Thoracic aorta (tissue), 2 donors: ENCODE data around the gene VSTM2L. TPM values are rescaled to one million over a fixed set of nuclear protein-coding genes. Genes with fewer than 3 reads are reported as not detected.

Experiments used
- ATAC-seq: fragments of 150-250 bp; one replicate; pipeline ENCODE4 v1.8.0; 2017; ENCODE audit warnings: low read depth; ENCODE audit not compliant: insufficient number of reproducible peaks, low FRiP score
- DNase-seq: peaks from one replicate; pipeline ENCODE4 v3.0.0-alpha.2; 2020; ENCODE audit warnings: low spot score
- H3K27ac ChIP-seq, 2 donors: fragments of 200-600 bp; sonication (generic); 1 replicate in 1 of 2; 2 replicates in 1 of 2; pipeline ENCODE4 v1.5.1; 2016; ENCODE audit warnings: mild to moderate bottlenecking in 2 of 2, moderate library complexity in 2 of 2
- H3K27me3 ChIP-seq: fragments of 200-600 bp; sonication (generic); replicated peaks from 2 replicates; pipeline ENCODE4 v1.6.0; 2016; ENCODE audit warnings: mild to moderate bottlenecking; ENCODE audit not compliant: insufficient read depth
- H3K36me3 ChIP-seq: fragments of 200-600 bp; sonication (generic); one replicate; pipeline ENCODE4 v1.5.1; 2016
- H3K4me1 ChIP-seq, 2 donors: fragments of 200-600 bp; sonication (generic); 1 replicate in 1 of 2; 2 replicates in 1 of 2; pipeline versions ENCODE4 v1.5.1 to v1.6.0; 2016; ENCODE audit warnings: low read depth in 2 of 2, mild to moderate bottlenecking in 1 of 2; ENCODE audit not compliant: control insufficient read depth in 1 of 2
- H3K4me3 ChIP-seq: fragments of 200-600 bp; sonication (generic); 2 replicates; pipeline ENCODE4 v1.5.1; 2016; ENCODE audit warnings: mild to moderate bottlenecking
- H3K9me3 ChIP-seq: fragments of 200-600 bp; sonication (generic); 2 replicates; pipeline ENCODE4 v1.5.1; 2016
- CTCF ChIP-seq: fragments of 200-600 bp; sonication (generic); IDR thresholded peaks from one replicate; pipeline ENCODE4 v1.5.1; 2019; ENCODE audit warnings: antibody characterized with exemption
- total RNA-seq, 2 donors: library from RNA; depleted of rRNA; stranded (reverse); fragments of >200 nt; gene quantifications; one replicate each; pipeline versions ENCODE4 v1.1.0 to v1.2.3, GENCODE V29; 2016

Gene VSTM2L
- total RNA-seq, 2 donors from 2014 or later: 0.68 to 5.4 TPM

DNA sequence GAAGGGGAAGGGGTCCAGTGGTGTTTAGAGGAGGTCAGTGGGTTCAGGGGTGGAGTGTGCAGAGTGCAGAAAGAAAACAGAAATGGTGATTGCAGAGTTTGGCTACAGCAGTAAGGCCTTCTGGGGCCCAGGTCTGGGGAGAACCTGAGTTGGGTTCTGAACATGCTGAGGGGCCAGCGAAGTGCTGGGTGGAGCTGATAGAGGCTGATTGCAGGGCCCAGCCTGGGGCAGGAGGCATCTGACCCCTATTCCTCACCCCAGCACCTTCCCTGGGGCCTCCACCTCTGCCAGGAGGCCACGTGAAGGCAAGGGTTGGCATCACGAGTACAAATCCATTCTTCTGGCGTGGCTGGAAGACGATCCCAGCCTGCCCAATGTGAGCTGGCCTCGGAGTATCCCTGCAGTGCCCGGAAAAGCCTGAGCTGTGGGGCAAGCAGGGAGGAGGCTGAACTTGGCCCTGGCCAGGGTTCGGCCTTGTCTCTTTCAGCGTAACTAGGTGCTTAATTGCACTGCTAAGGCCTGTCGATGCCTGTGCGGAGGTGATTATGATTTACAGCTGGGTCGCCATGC lies 35.3 kb downstream of the VSTM2L start:
- ATAC-seq (no peak), DNase-seq (no peak)
- Histone ChIP-seq H3K27me3 (no peaks in the 10 kb centered on the region), H3K4me3 (no peak overlapping the region), H3K27ac (no peak overlapping the region), H3K36me3 (no peaks in the 10 kb centered on the region), H3K9me3 (no peaks in the 10 kb centered on the region), H3K4me1 (no peaks in the 10 kb centered on the region)
- no peak for TF ChIP-seq CTCF

GRCh38 chr20:37938954-37939353 lies 36.0 kb downstream of the VSTM2L start:
- Histone ChIP-seq H3K4me3 (no peak overlapping the region), H3K4me1 (no peaks in the 10 kb centered on the region), H3K27me3 (no peaks in the 10 kb centered on the region), H3K9me3 (no peaks in the 10 kb centered on the region), H3K36me3 (no peaks in the 10 kb centered on the region), H3K27ac (no peak overlapping the region)
- DNase-seq (no peak), ATAC-seq (no peak)
- TF ChIP-seq CTCF: no peak

GRCh38 chr20:37939701-37940560 lies 37.0 kb downstream of the VSTM2L start:
- Histone ChIP-seq H3K27me3 (no peaks in the 10 kb centered on the region), H3K9me3 (no peaks in the 10 kb centered on the region), H3K27ac (no peak overlapping the region), H3K4me3 (no peak overlapping the region), H3K4me1 (no peaks in the 10 kb centered on the region), H3K36me3 (no peaks in the 10 kb centered on the region)
- no peak for DNase-seq
- TF ChIP-seq CTCF: no peak
- ATAC-seq: no peak

- Histone ChIP-seq H3K27ac (no peak overlapping the region), H3K4me3 (no peak overlapping the region), H3K4me1 (no peaks in the 10 kb centered on the region), H3K36me3 (no peaks in the 10 kb centered on the region), H3K27me3 (no peaks in the 10 kb centered on the region), H3K9me3 (no peaks in the 10 kb centered on the region)
- DNase-seq: no peak
- ATAC-seq: no peak
- no peak for TF ChIP-seq CTCF
Observed at GRCh38 chr20:37940858-37941257, 37.9 kb downstream of the VSTM2L start.

- no peak for DNase-seq
- Histone ChIP-seq H3K4me3 (no peak overlapping the region), H3K27ac (no peak overlapping the region), H3K9me3 (no peaks in the 10 kb centered on the region), H3K27me3 (no peaks in the 10 kb centered on the region), H3K4me1 (no peaks in the 10 kb centered on the region), H3K36me3 (no peaks in the 10 kb centered on the region)
- no peak for TF ChIP-seq CTCF
- ATAC-seq: no peak
Observed at GRCh38 chr20:37941332-37941731, 38.4 kb downstream of the VSTM2L start.
